ENCODE measurements around the gene PLK5. TPM values are rescaled to one million over a fixed set of nuclear protein-coding genes. Genes with fewer than 3 reads are reported as not detected.

PLK5 gene
- polyA plus RNA-seq, 1 donor from 2014 or later: 3.6 TPM

- no peak overlapping the region for H2AFZ ChIP-seq (ENCODE audit: low read depth, low read length)
- H3K79me2 ChIP-seq (replicated peaks; ENCODE audit: insufficient read depth, low read length): peaks cover 57% of the 10 kb centered on the region
Measured at GRCh38 chr19:1566392-1567115, 42.7 kb downstream of the PLK5 start.

DNA sequence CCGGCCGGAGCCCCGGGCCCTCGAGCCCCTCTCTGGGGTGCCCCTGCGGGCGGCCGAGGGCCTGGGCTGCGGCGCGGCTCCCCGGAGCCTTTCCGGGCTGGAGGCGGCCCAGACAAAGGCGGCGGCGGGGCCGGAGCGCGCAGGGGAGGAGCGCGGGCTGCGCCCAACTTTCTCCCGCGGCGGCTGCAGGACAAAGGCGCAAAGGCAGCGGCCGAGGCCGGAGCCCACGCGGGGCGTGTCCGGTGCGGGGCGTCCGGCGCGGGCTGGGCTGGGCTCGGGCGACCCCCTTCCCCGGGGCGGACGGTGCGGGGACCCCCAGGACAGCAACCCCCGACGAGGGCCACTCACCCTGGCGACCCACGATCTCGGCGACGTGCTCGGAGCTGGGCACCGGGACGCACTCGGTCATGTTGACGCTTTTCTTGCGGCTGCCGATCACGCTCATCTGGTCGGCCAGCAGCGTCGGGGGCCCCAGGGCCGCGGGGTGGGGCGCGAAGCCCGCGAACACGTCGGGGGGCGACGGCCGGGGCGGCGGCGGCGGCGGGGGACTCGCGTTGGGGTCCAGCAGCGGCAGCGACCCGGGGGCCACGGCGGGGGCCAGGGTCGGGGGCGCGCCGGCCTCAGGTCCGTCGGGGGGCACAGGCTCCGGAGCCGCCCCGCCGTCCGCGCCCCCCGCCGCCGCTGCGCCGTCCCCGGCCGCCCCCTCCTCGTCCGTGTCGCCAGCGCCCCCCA lies 43.4 kb downstream of the PLK5 start:
- no peak overlapping the region for H3K4me2 ChIP-seq (ENCODE audit: low read length)
- peak overlapping the region; percentile 97 for H3K27ac ChIP-seq (ENCODE audit: low read length)
- no peaks in the 10 kb centered on the region for H3K9me2 ChIP-seq (ENCODE audit: insufficient read depth, low read length)
- peaks cover 22% of the 10 kb centered on the region for H4K20me1 ChIP-seq (ENCODE audit: insufficient read depth)
- H3K4me3 ChIP-seq (ENCODE audit: low read length): peak overlapping the region; percentile 97
- H3K27me3 ChIP-seq (ENCODE audit: insufficient read depth, low read depth, low read length): no peaks in the 10 kb centered on the region
- no peaks in the 10 kb centered on the region for H3F3A ChIP-seq (ENCODE audit: insufficient read depth, low read length, poor library complexity, severe bottlenecking)
- no peak for TF ChIP-seq EZH2 (IDR thresholded peaks at IDR 0.05; ENCODE audit: borderline replicate concordance, insufficient read depth, low read length, poor library complexity, severe bottlenecking)
- TF ChIP-seq MXI1 (conservative IDR thresholded peaks at IDR 0.05; ENCODE audit: poor library complexity, severe bottlenecking): peak; percentile 38
- peak; percentile 65 for TF ChIP-seq POLR2AphosphoS5 (IDR thresholded peaks at IDR 0.05)
- no peak overlapping the region for H2AFZ ChIP-seq (ENCODE audit: low read depth, low read length)
- no peaks in the 10 kb centered on the region for H3K9me3 ChIP-seq (ENCODE audit: low read length)
- H3K9ac ChIP-seq (ENCODE audit: low read length): peak overlapping the region; percentile 99
- no peaks in the 10 kb centered on the region for H3K36me3 ChIP-seq (ENCODE audit: insufficient read depth, low read length)
- H3K79me2 ChIP-seq (replicated peaks; ENCODE audit: insufficient read depth, low read length): peaks cover 54% of the 10 kb centered on the region

More at GRCh38 chr19:1566392-1567115, 42.7 kb downstream of the PLK5 start:
- Histone ChIP-seq H3K4me3 (ENCODE audit: low read length) (peak overlapping the region; percentile 97), H3K27me3 (ENCODE audit: insufficient read depth, low read depth, low read length) (no peaks in the 10 kb centered on the region), H3K4me2 (ENCODE audit: low read length) (peak overlapping the region; percentile 98), H3K9me3 (ENCODE audit: low read length) (no peaks in the 10 kb centered on the region), H3K9ac (ENCODE audit: low read length) (peak overlapping the region; percentile 99), H4K20me1 (ENCODE audit: insufficient read depth) (peaks cover 22% of the 10 kb centered on the region), H3F3A (ENCODE audit: insufficient read depth, low read length, poor library complexity, severe bottlenecking) (no peaks in the 10 kb centered on the region), H3K36me3 (ENCODE audit: insufficient read depth, low read length) (no peaks in the 10 kb centered on the region), H3K9me2 (ENCODE audit: insufficient read depth, low read length) (no peaks in the 10 kb centered on the region), H3K27ac (ENCODE audit: low read length) (peak overlapping the region; percentile 97)
- TF ChIP-seq, protein P1, sequence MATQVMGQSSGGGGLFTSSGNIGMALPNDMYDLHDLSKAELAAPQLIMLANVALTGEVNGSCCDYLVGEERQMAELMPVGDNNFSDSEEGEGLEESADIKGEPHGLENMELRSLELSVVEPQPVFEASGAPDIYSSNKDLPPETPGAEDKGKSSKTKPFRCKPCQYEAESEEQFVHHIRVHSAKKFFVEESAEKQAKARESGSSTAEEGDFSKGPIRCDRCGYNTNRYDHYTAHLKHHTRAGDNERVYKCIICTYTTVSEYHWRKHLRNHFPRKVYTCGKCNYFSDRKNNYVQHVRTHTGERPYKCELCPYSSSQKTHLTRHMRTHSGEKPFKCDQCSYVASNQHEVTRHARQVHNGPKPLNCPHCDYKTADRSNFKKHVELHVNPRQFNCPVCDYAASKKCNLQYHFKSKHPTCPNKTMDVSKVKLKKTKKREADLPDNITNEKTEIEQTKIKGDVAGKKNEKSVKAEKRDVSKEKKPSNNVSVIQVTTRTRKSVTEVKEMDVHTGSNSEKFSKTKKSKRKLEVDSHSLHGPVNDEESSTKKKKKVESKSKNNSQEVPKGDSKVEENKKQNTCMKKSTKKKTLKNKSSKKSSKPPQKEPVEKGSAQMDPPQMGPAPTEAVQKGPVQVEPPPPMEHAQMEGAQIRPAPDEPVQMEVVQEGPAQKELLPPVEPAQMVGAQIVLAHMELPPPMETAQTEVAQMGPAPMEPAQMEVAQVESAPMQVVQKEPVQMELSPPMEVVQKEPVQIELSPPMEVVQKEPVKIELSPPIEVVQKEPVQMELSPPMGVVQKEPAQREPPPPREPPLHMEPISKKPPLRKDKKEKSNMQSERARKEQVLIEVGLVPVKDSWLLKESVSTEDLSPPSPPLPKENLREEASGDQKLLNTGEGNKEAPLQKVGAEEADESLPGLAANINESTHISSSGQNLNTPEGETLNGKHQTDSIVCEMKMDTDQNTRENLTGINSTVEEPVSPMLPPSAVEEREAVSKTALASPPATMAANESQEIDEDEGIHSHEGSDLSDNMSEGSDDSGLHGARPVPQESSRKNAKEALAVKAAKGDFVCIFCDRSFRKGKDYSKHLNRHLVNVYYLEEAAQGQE (IDR thresholded peaks at IDR 0.05; ENCODE audit: borderline replicate concordance): peak; percentile 69
- peak; percentile 84 for TF ChIP-seq POLR2AphosphoS5 (IDR thresholded peaks at IDR 0.05)
- no peak for TF ChIP-seq SMC3 (conservative IDR thresholded peaks at IDR 0.05; ENCODE audit: poor library complexity)
- TF ChIP-seq EP300 (conservative IDR thresholded peaks at IDR 0.05; ENCODE audit: poor library complexity, severe bottlenecking): no peak

- no peaks in the 10 kb centered on the region for H3K9me2 ChIP-seq (ENCODE audit: insufficient read depth, low read length)
- peaks cover 49% of the 10 kb centered on the region for H3K79me2 ChIP-seq (replicated peaks; ENCODE audit: insufficient read depth, low read length)
- H3K27me3 ChIP-seq (ENCODE audit: insufficient read depth, low read depth, low read length): no peaks in the 10 kb centered on the region
- no peak overlapping the region for H3K27ac ChIP-seq (ENCODE audit: low read length)
- H2AFZ ChIP-seq (ENCODE audit: low read depth, low read length): no peak overlapping the region
- H3K4me2 ChIP-seq (ENCODE audit: low read length): no peak overlapping the region
- H3K36me3 ChIP-seq (ENCODE audit: insufficient read depth, low read length): no peaks in the 10 kb centered on the region
- no peak overlapping the region for H3K4me3 ChIP-seq (ENCODE audit: low read length)
- peaks cover 19% of the 10 kb centered on the region for H4K20me1 ChIP-seq (ENCODE audit: insufficient read depth)
- H3F3A ChIP-seq (ENCODE audit: insufficient read depth, low read length, poor library complexity, severe bottlenecking): no peaks in the 10 kb centered on the region
- peak overlapping the region; percentile 99 for H3K9ac ChIP-seq (ENCODE audit: low read length)
- H3K9me3 ChIP-seq (ENCODE audit: low read length): no peaks in the 10 kb centered on the region
- no peak for TF ChIP-seq SMC3 (conservative IDR thresholded peaks at IDR 0.05; ENCODE audit: poor library complexity)
- TF ChIP-seq MXI1 (conservative IDR thresholded peaks at IDR 0.05; ENCODE audit: poor library complexity, severe bottlenecking): no peak
- TF ChIP-seq, protein P1 (IDR thresholded peaks at IDR 0.05; ENCODE audit: borderline replicate concordance): no peak
- TF ChIP-seq TAF1 (IDR thresholded peaks at IDR 0.05; ENCODE audit: low read depth): no peak
- TF ChIP-seq POLR2AphosphoS5 (IDR thresholded peaks at IDR 0.05): no peak
- TF ChIP-seq CTCF (IDR thresholded peaks at IDR 0.05; ENCODE audit: poor library complexity, severe bottlenecking): no peak
Measured at GRCh38 chr19:1567848-1568227, 44.0 kb downstream of the PLK5 start.
